NCI-H146 treated with DMSO at 0.1 percent for 48 hours (cell line): Measurements from ENCODE around the gene GSK3B.

Experiments used
- DNase-seq: peaks from one replicate; lab custom pipeline; 2025; ENCODE audit not compliant: unreplicated experiment; lab: John Stamatoyannopoulos, UW

The GSK3B gene

GRCh38 chr3:119885746-119886530, 208.3 kb downstream of the GSK3B start:
- DNase-seq = no peak

- DNase-seq = no peak
Observed at GRCh38 chr3:119884161-119884557, 210.1 kb downstream of the GSK3B start.

GRCh38 chr3:119883461-119884160, 210.6 kb downstream of the GSK3B start:
- no peak for DNase-seq

DNA sequence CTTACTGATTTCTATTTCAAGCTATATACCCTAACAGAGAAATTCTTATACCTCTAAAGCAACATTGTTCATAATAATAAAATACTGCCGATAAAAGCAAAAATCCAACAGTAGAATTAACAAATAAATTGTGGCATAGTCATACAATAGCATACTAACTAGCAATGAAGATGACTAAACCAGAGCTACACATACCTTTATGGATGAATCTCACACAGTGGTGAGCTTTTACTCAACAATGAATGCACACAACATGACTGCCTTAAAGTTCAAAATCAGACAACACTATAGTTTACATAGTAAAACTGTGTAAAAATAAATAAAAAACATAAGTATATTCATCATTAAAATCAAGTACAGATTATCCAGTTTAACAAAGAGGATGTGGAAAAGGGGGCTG, 213.3 kb downstream of the GSK3B start:
- no peak for DNase-seq

GRCh38 chr3:119873646-119874045, 220.6 kb downstream of the GSK3B start:
- no peak for DNase-seq

- no peak for DNase-seq
Observed at GRCh38 chr3:119872773-119873172, 221.5 kb downstream of the GSK3B start.

- no peak for DNase-seq
Observed at GRCh38 chr3:119871571-119871970, 222.7 kb downstream of the GSK3B start.

DNA sequence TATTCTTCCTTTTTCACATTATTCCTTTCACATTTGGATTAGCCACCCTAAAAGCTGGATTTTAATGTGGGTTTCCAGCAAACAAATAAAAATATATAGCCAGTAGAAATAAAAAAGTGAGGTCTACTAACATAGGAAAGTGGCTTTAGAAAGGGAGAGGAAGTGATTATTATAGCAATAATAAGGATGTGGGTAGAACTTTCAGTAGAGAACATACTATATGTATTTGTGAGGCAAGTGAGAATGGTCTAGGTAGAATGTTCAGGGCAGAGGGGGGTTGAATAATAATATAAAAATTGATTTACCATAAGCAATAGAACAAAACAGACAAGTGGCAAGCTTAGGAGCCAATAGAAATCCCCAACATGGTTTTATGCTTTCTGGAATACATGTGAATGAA, 223.7 kb downstream of the GSK3B start:
- DNase-seq = no peak

DNA sequence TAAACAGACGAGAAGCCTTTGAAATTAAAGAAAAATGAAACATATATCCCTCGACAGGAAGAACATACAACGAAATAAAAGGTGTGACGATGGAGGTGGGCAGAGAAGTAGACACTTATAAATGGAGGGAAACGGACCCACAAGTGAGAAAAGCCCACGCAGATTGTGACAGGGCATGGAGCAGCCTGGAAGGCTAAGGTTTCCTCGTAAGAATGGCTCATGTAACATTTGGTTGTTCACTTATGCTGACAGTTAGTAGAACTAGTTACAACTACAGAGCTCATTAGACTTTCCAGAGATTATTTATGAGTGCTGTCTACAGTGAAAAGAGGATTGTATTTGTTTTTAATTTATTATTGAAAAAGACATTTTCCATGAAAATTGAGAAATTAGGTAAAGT, 229.8 kb downstream of the GSK3B start:
- DNase-seq = no peak

GRCh38 chr3:119862616-119863015, 231.6 kb downstream of the GSK3B start:
- no peak for DNase-seq

GRCh38 chr3:119861681-119862080, 232.6 kb downstream of the GSK3B start:
- no peak for DNase-seq

- DNase-seq = no peak
Observed at GRCh38 chr3:119859728-119860127, 234.5 kb downstream of the GSK3B start.

DNA sequence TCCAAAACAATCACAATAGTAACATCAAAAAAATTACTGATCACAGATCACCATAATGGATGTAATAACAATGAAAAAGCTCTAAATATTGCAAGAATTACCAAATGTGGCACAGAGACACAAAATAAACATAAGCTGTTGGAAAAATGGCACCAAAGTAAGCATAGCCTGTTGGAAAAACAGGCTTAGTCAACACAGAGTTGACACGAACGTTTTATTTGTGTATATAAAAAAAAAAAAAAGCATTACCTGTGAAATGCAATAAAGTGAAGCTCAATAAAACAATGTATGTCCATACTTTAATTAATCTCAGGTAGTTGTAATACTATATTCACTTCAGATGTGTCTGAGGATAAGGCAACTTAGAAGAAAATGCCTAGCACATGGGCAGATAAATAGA, 235.3 kb downstream of the GSK3B start:
- no peak for DNase-seq

GRCh38 chr3:119856695-119857094, 237.6 kb downstream of the GSK3B start:
- DNase-seq = no peak

GRCh38 chr3:119849126-119849525, 245.1 kb downstream of the GSK3B start:
- no peak for DNase-seq

GRCh38 chr3:119841808-119842471, 252.3 kb downstream of the GSK3B start:
- no peak for DNase-seq

DNA sequence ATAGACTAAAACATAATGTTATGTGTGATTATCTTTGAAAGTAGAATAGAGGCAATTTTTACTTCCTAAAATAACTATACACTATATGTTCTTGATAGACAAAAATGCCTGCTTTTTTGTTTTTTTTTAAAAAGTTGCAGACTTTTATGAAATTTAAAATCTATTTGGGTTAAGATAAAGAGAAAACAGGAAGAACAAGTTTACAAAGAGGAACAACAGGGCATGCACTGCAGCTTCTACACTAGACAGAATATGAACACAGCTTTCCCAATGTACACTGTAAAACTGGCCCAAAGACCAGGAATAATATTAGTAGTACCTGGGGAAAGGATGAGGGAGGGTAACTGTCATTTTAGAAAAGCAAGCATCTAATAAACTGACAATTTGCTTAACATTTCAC, 258.7 kb downstream of the GSK3B start:
- no peak for DNase-seq

DNA sequence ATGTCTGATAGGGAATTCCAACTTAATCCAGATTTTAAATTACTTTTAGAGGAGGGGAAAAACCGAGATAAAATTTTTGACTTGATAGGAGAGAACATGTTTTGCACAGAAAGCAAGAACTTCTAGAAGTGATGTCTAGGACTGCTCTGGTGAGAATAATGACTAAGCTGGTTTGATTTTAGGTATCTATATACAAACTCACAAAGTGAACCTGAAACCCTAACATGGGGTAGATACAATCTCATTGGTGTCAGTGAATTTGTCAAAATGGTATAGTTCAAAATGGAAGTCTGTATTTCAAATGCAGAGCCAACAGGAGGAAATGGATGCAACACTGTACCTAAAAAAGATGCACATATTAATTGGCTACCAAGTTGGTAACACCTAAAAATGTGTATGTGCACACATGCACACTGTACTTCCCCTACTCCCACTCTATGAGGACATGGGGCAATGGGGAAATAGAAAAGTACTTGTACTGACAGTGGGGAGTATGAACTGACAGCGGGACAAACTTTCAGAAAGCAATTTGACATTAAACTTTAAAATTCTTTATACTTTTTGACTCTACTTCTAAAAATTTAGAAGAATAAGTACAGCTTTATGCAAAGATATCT, 259.4 kb downstream of the GSK3B start:
- no peak for DNase-seq

- no peak for DNase-seq
Observed at GRCh38 chr3:119831941-119832371, 262.3 kb downstream of the GSK3B start.

GRCh38 chr3:119831022-119831421, 263.2 kb downstream of the GSK3B start:
- no peak for DNase-seq

- DNase-seq = no peak
Observed at GRCh38 chr3:119829420-119829819, 264.8 kb downstream of the GSK3B start.
